ENCODE measurements around the gene TCF4.

Gene TCF4

GRCh38 chr18:55585920-55586561, 2.0 kb downstream of the TCF4 start:
- no peak for DNase-seq (ENCODE audit: low spot score)

- peak; percentile 17 for DNase-seq (ENCODE audit: low spot score)
These were observed 2.7 kb downstream of the TCF4 start for GRCh38 chr18:55585065-55585919.

- DNase-seq (ENCODE audit: low spot score): no peak
These were observed 3.8 kb downstream of the TCF4 start for GRCh38 chr18:55584201-55584600.

GRCh38 chr18:55582325-55582724, 5.7 kb downstream of the TCF4 start:
- DNase-seq (ENCODE audit: low spot score): no peak

DNA sequence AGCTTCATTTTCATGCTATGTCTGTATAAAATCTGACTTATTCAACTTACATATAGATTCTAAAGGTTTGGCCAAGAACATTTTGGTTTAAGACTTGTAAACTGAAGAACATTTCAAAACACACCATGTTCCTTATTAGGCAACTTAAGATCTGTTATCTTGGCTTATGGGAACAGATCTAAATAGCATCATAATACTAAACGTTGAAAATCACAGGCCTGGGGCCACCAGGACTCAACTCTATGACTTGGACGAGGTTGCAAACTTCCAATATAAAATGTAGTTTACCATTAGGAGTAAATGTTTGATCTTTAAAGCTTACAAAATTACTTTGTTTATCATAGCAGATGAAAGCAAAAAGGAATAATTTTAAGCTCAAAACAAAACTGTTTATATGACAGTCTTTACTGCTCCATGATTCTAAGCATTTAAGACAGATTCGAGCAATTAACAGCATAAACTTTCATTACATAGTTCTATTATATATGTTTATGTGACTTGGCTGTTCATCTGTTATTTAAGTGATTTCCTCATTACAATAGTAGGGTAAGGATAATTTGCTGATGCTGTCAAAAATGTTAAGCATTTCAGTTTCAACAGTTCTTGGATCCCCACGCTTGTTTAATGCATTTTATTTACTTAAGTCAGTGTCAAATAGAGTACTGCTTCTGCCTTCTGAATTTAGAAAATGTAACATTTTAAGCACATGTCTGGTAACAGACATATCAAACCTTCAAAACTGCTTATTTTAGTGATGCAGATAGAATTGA, 8.3 kb downstream of the TCF4 start:
- DNase-seq (ENCODE audit: low spot score): no peak

DNA sequence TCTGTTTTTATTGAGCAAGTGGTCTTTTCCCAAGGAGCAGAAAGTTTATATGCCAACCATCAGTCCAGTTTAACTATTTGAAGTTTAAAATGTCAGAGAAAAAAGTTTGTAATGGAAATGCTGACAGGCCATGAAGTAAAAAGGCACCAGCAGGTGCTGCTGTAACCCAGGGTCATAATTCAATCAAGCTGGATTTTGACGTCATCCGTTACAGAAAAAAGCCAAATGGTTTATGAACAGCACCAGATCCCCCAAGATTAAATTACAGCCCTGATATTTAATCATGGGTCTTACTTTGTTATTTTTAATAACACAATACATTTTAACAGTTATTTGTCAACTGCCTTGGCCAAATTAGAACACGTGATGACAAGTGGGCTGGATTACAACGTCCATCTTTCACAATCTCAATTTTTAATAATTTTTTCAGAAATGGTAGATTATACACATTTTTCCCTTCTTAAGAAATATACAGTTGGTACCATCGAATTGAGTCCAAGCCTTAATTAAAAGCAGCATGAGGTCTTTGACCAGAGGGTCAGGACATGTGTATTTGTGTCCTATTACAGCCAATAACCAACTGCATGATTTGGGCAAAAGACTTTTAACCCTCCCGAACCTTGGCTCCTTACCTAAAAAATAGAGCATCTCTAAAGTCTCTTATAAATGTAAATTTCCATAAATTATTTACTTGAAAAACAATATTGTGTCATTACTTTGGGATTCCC, 10.0 kb downstream of the TCF4 start:
- DNase-seq (ENCODE audit: low spot score): no peak

DNA sequence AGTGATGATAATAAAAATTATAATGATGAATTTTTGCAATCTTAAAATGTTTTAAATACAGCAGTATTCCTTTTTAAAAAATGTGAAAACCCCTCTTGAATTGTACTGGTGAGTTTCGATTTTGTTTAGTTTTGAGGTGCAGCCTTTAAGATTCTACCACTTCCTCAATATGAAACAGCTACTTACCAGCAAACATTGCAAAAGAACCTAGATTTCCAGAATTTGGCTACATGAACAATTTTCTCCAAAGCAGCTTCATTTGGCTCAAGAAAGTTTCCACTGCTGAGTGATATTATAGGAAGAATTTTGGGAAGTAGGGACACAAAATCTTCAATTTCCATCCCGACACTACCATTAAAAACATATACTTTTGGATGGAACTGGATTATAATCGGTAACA, 12.0 kb downstream of the TCF4 start:
- no peak for DNase-seq (ENCODE audit: low spot score)

DNA sequence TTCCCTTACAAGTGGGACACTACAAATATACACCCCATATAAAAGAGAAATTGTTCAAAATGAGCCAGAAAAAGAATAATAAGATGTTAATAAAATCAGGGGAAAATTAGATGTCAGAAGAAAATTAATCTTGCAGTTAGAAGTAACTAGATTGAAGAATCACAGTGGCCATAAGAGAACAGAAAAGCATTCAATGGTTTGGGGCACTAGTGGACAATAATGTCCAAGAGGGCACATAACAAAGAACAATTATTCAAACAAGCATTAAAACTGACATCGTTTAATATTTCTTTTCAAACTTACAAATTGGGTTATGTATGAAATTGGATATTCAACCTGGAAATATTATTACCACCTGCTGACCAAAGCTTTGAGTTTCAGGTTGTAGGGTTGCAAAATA, 12.9 kb downstream of the TCF4 start:
- DNase-seq (ENCODE audit: low spot score): no peak

GRCh38 chr18:55573386-55573785, 14.6 kb downstream of the TCF4 start:
- no peak for DNase-seq (ENCODE audit: low spot score)

DNA sequence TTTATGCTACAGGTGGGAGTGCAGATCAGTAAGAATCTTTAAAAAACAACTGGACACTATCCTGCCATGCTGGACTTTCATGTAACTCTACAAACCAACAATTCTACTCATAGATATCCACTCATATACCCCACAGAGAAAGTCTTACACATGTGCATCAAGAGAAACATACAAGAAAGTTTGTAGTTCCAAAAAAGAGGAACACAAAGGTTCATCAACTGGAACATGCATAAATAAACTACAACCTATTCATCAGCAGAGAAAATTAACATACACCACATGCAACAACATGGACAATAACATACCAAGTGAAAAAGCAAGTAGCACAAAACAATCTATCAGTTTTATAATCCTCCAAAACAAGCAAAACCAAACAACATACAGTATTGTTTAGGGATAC, 17.0 kb downstream of the TCF4 start:
- no peak for DNase-seq (ENCODE audit: low spot score)

- DNase-seq (ENCODE audit: low spot score): no peak
These were observed 21.5 kb downstream of the TCF4 start for GRCh38 chr18:55566456-55566935.

GRCh38 chr18:55559739-55560138, 28.3 kb downstream of the TCF4 start:
- DNase-seq (ENCODE audit: low spot score): no peak

DNA sequence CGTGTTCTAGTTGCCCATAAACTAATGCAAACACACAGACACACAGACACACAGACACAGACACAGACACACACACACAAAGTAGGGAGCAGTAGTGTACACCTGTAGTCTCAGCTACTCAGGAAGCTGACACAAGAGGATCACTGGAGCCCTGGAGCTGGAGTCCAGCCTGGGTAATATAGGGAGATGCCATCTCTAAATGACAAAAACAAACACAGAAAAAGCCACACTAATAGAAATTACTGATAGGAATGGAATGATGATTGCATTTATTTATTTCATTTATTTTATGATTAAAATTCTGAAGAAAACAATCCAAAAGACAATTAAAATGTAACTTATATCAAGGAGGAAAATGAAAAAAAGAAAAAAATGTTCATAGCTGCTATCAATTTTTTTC, 30.8 kb downstream of the TCF4 start:
- DNase-seq (ENCODE audit: low spot score): no peak

DNA sequence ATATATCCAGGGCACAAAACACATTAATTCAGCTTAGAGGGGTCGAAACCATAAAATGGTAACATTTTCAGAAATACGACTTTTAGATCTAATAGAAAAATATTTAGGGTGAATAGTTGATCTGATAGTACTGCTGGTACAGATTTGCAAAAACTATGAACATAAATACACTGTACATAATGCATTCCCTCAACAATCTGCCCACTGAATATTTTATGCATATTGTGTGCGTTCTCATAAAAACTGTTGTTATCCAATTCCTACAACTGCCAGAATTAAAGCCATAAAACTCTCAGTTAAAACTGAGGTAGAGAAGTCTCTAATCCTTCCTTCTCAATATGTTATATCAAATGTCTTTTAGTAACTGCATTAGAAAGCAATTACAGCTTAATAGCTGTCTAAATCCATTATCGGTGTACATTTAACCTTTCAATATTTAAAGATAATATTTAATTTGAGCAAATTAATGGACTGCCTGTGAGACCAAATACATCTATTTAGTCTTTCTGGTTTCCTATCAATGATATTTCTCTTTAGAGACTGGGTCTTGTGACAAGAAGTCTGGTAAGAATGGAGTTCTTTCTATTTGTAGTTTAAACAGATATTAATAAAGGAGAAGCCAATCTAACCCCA, 32.5 kb downstream of the TCF4 start:
- DNase-seq (ENCODE audit: low spot score): no peak

GRCh38 chr18:55552526-55553189, 35.3 kb downstream of the TCF4 start:
- DNase-seq (ENCODE audit: low spot score): no peak

- DNase-seq (ENCODE audit: low spot score): no peak
These were observed 36.8 kb downstream of the TCF4 start for GRCh38 chr18:55551227-55551626.

DNA sequence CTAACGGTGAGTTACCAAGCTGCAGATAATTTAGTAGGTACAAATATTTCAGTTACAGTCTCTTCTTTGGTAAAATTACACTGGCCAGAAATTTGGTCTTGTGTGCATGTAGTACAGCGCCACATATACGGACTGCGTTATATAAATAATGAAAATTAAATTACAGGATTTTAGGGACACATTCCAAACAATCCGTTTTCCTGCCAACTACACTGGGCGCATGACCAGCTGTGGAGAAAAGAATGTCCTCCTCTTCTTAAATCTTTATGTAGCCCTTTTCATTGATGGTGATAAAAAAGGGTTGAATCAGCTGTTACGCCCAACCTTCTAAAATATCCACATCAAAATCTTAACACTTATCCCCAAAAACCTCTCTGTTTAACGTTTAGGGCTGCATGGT, 37.5 kb downstream of the TCF4 start:
- DNase-seq (ENCODE audit: low spot score): no peak

GRCh38 chr18:55549474-55550104, 38.4 kb downstream of the TCF4 start:
- DNase-seq (ENCODE audit: low spot score): no peak

- DNase-seq (ENCODE audit: low spot score): no peak
These were observed 40.3 kb downstream of the TCF4 start for GRCh38 chr18:55547705-55548056.

- no peak for DNase-seq (ENCODE audit: low spot score)
These were observed 40.9 kb downstream of the TCF4 start for GRCh38 chr18:55546851-55547704.
